HCT116 (cell line): ENCODE data around the gene BCKDK. TPM values are rescaled to one million over a fixed set of nuclear protein-coding genes. Genes with fewer than 3 reads are reported as not detected.

Experiments
- ATAC-seq: fragments of 200-7000 bp; cut with Tn5 transposase; 2 replicates; pipeline ENCODE4 v1.9.1; 2020; ENCODE audit warnings: mild to moderate bottlenecking, moderate library complexity
- BruUV-seq: library from RNA; stranded (reverse); fragments of 400-500 nt; replicated peaks from 2 replicates; lab custom pipeline; 2021; lab: Mats Ljungman, UMichigan
- CTCF ChIA-PET: fragments of 300-600 bp; sonication (Branson Sonifier 250); formaldehyde crosslinking; loops from one replicate; lab custom pipeline; 2021; ENCODE audit warnings: antibody characterized with exemption; lab: Charles Lee
- POLR2A ChIA-PET: fragments of 300-600, 350-600 bp; sonication (Branson Sonifier 250); formaldehyde crosslinking; loops from one replicate; lab custom pipeline; 2021; ENCODE audit warnings: antibody characterized with exemption; lab: Charles Lee
- RAD21 ChIA-PET, 2 experiments: fragments of 300-600 bp; sonication (Branson Sonifier 250); formaldehyde crosslinking; loops; one replicate each; lab custom pipeline; 2023; ENCODE audit warnings: low total read pairs in 2 of 2; ENCODE audit not compliant: uncharacterized antibody in 2 of 2, unreplicated experiment in 2 of 2, low non-redundant PET in 1 of 2; lab: Charles Lee
- DNase-seq: peaks from one replicate; pipeline ENCODE4 v3.0.0-alpha.2; 2010; ENCODE audit warnings: low read depth, low spot score
- H2AFZ ChIP-seq: fragments of 200-600 bp; shearing (Covaris generic), sonication (generic); 2 replicates; pipeline ENCODE4 v1.6.1; 2017; ENCODE audit warnings: low read depth, mixed run types, mixed read lengths, antibody characterized with exemption, low read length; ENCODE audit not compliant: poor library complexity, severe bottlenecking
- H3K27ac ChIP-seq: 2 replicates; pipeline ENCODE4 v1.5.1; 2012; ENCODE audit warnings: low read depth, low read length
- H3K27me3 ChIP-seq: fragments of 200-600 bp; sonication (generic); 2 replicates; pipeline ENCODE4 v1.6.1; 2016; ENCODE audit warnings: mixed run types, low read length, mixed read lengths; ENCODE audit not compliant: insufficient read depth
- H3K36me3 ChIP-seq, 2 experiments: fragments of 200-500 bp in 1 of 2; fragments of 200-600 bp in 1 of 2; sonication (Bioruptor generic) in 1 of 2; sonication (generic) in 1 of 2; 2 replicates each; pipeline versions ENCODE4 v1.5.1 to v1.6.1; 2014 to 2016; ENCODE audit warnings: low read length in 2 of 2, inconsistent platforms in 1 of 2, mixed read lengths in 1 of 2, mixed run types in 1 of 2; ENCODE audit not compliant: insufficient read depth in 2 of 2, control insufficient read depth in 1 of 2
- H3K4me1 ChIP-seq, 2 experiments: fragments of 200-600 bp in 1 of 2; sonication (generic) in 1 of 2; 2 replicates each; pipeline versions ENCODE4 v1.5.1 to v1.6.1; 2012 to 2017; ENCODE audit warnings: low read length in 2 of 2, inconsistent platforms in 1 of 2, mild to moderate bottlenecking in 1 of 2, mixed read lengths in 1 of 2, mixed run types in 1 of 2, moderate library complexity in 1 of 2; ENCODE audit not compliant: insufficient read depth in 2 of 2, control insufficient read depth in 1 of 2
- H3K4me2 ChIP-seq: fragments of 200-600 bp; sonication (generic); 2 replicates; pipeline ENCODE4 v1.6.1; 2017; ENCODE audit warnings: mixed run types, low read length, mixed read lengths
- H3K4me3 ChIP-seq, 2 experiments: fragments of 200-600 bp in 1 of 2; sonication (generic) in 1 of 2; replicated peaks in 1 of 2; 2 replicates each; pipeline ENCODE4 v1.5.1; 2011 to 2016; ENCODE audit warnings: low read length in 2 of 2, control low read depth in 1 of 2, low read depth in 1 of 2, mild to moderate bottlenecking in 1 of 2, mixed read lengths in 1 of 2, mixed run types in 1 of 2
- H3K79me2 ChIP-seq: fragments of 200-600 bp; sonication (generic); 2 replicates; pipeline ENCODE4 v1.6.1; 2017; ENCODE audit warnings: mild to moderate bottlenecking, mixed run types, low read length, moderate library complexity, mixed read lengths; ENCODE audit not compliant: insufficient read depth
- H3K9ac ChIP-seq: fragments of 200-600 bp; sonication (generic); 2 replicates; pipeline ENCODE4 v1.6.1; 2016; ENCODE audit warnings: low read length, mixed read lengths
- H3K9me2 ChIP-seq: fragments of 200-600 bp; sonication (generic), shearing (Covaris generic); 2 replicates; pipeline ENCODE4 v1.6.1; 2017; ENCODE audit warnings: mixed run types, mild to moderate bottlenecking, moderate library complexity; ENCODE audit not compliant: insufficient read depth
- H3K9me3 ChIP-seq, 2 experiments: fragments of 200-500 bp in 1 of 2; fragments of 200-600 bp in 1 of 2; sonication (Bioruptor generic) in 1 of 2; sonication (generic) in 1 of 2; 2 replicates each; pipeline ENCODE4 v1.6.1; 2014 to 2017; ENCODE audit warnings: low read length in 2 of 2, mixed read lengths in 2 of 2, inconsistent platforms in 1 of 2, low read depth in 1 of 2, mild to moderate bottlenecking in 1 of 2, mixed run types in 1 of 2, moderate library complexity in 1 of 2; ENCODE audit not compliant: control insufficient read depth in 1 of 2, insufficient read depth in 1 of 2
- H4K20me1 ChIP-seq: fragments of 200-600 bp; sonication (generic), shearing (Covaris generic); 2 replicates; pipeline ENCODE4 v1.6.1; 2017; ENCODE audit warnings: mixed run types, mild to moderate bottlenecking, moderate library complexity; ENCODE audit not compliant: insufficient read depth
- ATF3 ChIP-seq: IDR thresholded peaks from 2 replicates; pipeline ENCODE4 v1.6.1; 2012
- CBX3 ChIP-seq: IDR thresholded peaks from 2 replicates; pipeline ENCODE4 v1.6.1; 2012; ENCODE audit warnings: low read depth
- CTCF ChIP-seq, 3 experiments: fragments of 200-600 bp in 1 of 3; sonication (generic) in 1 of 3; IDR thresholded peaks in 2 of 3; conservative IDR thresholded peaks in 1 of 3; 2 replicates each; pipeline ENCODE4 v1.5.1; 2012 to 2017; ENCODE audit warnings: low read depth in 2 of 3, low read length in 2 of 3, antibody characterized with exemption in 1 of 3, borderline replicate concordance in 1 of 3, control low read depth in 1 of 3, mild to moderate bottlenecking in 1 of 3, mixed read lengths in 1 of 3, mixed run types in 1 of 3, moderate library complexity in 1 of 3; ENCODE audit not compliant: insufficient read depth in 1 of 3
- EZH2phosphoT487 ChIP-seq: fragments of 200-600 bp; IDR thresholded peaks from 2 replicates; pipeline ENCODE4 v1.6.1; 2018; ENCODE audit warnings: antibody characterized with exemption, borderline replicate concordance
- JUND ChIP-seq: IDR thresholded peaks from 2 replicates; pipeline ENCODE4 v1.6.1; 2012
- POLR2AphosphoS5 ChIP-seq: IDR thresholded peaks from 2 replicates; pipeline ENCODE4 v1.6.1; 2011; ENCODE audit warnings: mild to moderate bottlenecking, low read depth, low read length, moderate library complexity
- RAD21 ChIP-seq: IDR thresholded peaks from 2 replicates; pipeline ENCODE4 v1.6.1; 2012; ENCODE audit warnings: low read depth, mild to moderate bottlenecking
- REST ChIP-seq: IDR thresholded peaks from 2 replicates; pipeline ENCODE4 v1.6.1; 2012; ENCODE audit warnings: low read depth
- SRF ChIP-seq: IDR thresholded peaks from 2 replicates; pipeline ENCODE4 v1.6.1; 2012; ENCODE audit warnings: low read depth
- intact Hi-C: fragments of 100-400 bp; cut with micrococcal nuclease; formaldehyde crosslinking; loops from 2 replicates; pipeline ENCODE4 v1.10.0; 2022
- total RNA-seq: library from RNA; stranded (reverse); gene quantifications from one replicate; pipeline ENCODE4 v1.2.1, GENCODE V29; 2021; ENCODE audit not compliant: unreplicated experiment

Gene BCKDK
- total RNA-seq, 1 experiment from 2014 or later = 60.7 TPM

- BruUV-seq = no TSS peak
- POLR2A ChIA-PET = no interaction called here
- CTCF ChIA-PET = interaction anchor here (1.0 kb wide), 1 partner anchor 158 kb away, joined by 3 read pairs; no protein-coding TSS in a partner anchor
Measured at GRCh38 chr16:31111881-31112466, 3.8 kb downstream of the BCKDK start.

More at GRCh38 chr16:31111881-31112466, 3.8 kb downstream of the BCKDK start:
- no peak overlapping the region for H3K4me3 ChIP-seq
- H3K9me2 ChIP-seq = no peaks in the 10 kb centered on the region
- H4K20me1 ChIP-seq = no peaks in the 10 kb centered on the region
- no peak overlapping the region for H3K9ac ChIP-seq
- TF ChIP-seq JUND (no peak), EZH2phosphoT487 (no peak), RAD21 (no peak), POLR2AphosphoS5 (no peak; the same call in 1 of the 2 replicates), REST (no peak), CBX3 (no peak), SRF (no peak), CTCF (IDR thresholded peaks at IDR 0.05 in 2 of 3, conservative IDR thresholded peaks at IDR 0.05 in 1 of 3; ENCODE audit: borderline replicate concordance in 1 of 3, insufficient read depth in 1 of 3, low read depth in 2 of 3, low read length in 2 of 3) (no peak), ATF3 (no peak)
- TF ChIP-seq, all 23 proteins: peak for 0
- H3K4me1 ChIP-seq = peaks cover 7 to 43% of the 10 kb centered on the region in 2 experiments; a peak in 3 of 4 replicates
- ATAC-seq (no peak), DNase-seq (no peak)
- H3K36me3 ChIP-seq = peaks cover 14 to 39% of the 10 kb centered on the region in 2 experiments
- H3K27me3 ChIP-seq = no peaks in the 10 kb centered on the region
- H2AFZ ChIP-seq = no peak overlapping the region
- no peaks in the 10 kb centered on the region for H3K9me3 ChIP-seq
- no peak overlapping the region for H3K27ac ChIP-seq
- RAD21 ChIA-PET = no interaction called here
- no peak overlapping the region for H3K4me2 ChIP-seq
- peaks cover 29% of the 10 kb centered on the region for H3K79me2 ChIP-seq
- intact Hi-C loops = no loop called here
